Measurements from ENCODE around the gene ADGRG7. TPM values are rescaled to one million over a fixed set of nuclear protein-coding genes. Genes with fewer than 3 reads are reported as not detected.

Gene ADGRG7
- total RNA-seq, 3 donors from 2014 or later = not detected

DNA sequence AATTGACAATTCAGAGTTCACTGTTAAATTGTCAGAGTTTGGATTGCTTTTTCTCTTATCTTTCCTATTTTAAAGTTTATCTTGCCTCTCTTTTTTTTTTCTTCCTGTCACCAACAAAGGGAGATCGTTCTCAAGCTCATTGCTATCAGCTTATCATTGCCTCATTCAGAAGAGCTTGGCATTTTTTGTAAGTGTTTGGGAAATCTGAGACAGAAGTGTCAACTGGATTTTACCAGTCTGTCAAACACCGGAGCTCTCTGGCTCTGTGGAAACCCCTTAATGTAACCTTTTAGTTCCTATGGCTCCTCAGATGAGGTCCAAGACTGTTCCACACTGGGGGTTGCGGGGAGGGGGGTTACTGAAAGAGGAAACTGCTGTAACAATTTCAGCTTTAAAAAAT lies 89.3 kb downstream of the ADGRG7 start:
- H3K36me3 ChIP-seq = no peaks in the 10 kb centered on the region
- TF ChIP-seq POLR2AphosphoS5 (IDR thresholded peaks at IDR 0.05) = no peak
- TF ChIP-seq, protein P1, sequence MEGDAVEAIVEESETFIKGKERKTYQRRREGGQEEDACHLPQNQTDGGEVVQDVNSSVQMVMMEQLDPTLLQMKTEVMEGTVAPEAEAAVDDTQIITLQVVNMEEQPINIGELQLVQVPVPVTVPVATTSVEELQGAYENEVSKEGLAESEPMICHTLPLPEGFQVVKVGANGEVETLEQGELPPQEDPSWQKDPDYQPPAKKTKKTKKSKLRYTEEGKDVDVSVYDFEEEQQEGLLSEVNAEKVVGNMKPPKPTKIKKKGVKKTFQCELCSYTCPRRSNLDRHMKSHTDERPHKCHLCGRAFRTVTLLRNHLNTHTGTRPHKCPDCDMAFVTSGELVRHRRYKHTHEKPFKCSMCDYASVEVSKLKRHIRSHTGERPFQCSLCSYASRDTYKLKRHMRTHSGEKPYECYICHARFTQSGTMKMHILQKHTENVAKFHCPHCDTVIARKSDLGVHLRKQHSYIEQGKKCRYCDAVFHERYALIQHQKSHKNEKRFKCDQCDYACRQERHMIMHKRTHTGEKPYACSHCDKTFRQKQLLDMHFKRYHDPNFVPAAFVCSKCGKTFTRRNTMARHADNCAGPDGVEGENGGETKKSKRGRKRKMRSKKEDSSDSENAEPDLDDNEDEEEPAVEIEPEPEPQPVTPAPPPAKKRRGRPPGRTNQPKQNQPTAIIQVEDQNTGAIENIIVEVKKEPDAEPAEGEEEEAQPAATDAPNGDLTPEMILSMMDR (IDR thresholded peaks at IDR 0.05) = no peak
- TF ChIP-seq POLR2A (IDR thresholded peaks at IDR 0.05) = no peak
- intact Hi-C loops (cut with DNase I; ENCODE audit: low total_unique reads) = no loop called here
- no peak overlapping the region for H3K27ac ChIP-seq
- no peak for DNase-seq (ENCODE audit: low spot score in 2 of 2)
- no peaks in the 10 kb centered on the region for H3K27me3 ChIP-seq
- H3K4me1 ChIP-seq = no peaks in the 10 kb centered on the region
- no peak overlapping the region for H3K4me3 ChIP-seq
- H3K9me3 ChIP-seq = no peaks in the 10 kb centered on the region

DNA sequence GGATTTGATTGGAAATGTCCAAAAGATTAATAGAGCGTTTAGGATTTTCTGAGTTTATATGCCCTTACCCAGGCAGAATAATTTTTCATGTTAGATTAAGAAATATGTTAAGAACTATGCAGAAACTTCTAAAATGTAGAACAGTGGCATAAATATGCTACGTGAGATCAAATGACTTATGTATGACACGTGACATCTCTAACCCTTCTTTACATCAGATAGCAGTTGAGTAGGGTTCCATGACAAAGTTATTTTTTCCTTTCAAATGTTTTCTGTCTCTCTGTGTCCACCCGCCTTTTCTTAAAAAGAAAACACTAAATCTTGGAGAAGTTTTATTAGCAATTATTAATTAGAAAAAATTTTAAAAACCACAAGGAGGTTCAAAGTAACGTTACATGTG lies 91.3 kb downstream of the ADGRG7 start:
- Histone ChIP-seq H3K27me3 (peaks cover 0 to 7% of the 10 kb centered on the region in 2 donors), H3K4me1 (no peaks in the 10 kb centered on the region), H3K36me3 (no peaks in the 10 kb centered on the region), H3K27ac (no peak overlapping the region), H3K9me3 (no peaks in the 10 kb centered on the region), H3K4me3 (no peak overlapping the region)
- no peak for DNase-seq (ENCODE audit: low spot score in 2 of 2)
- no peak for TF ChIP-seq POLR2A (IDR thresholded peaks at IDR 0.05)
- TF ChIP-seq POLR2AphosphoS5 (IDR thresholded peaks at IDR 0.05) = no peak
- TF ChIP-seq, protein P1 (IDR thresholded peaks at IDR 0.05) = no peak
- intact Hi-C loops (cut with DNase I; ENCODE audit: low total_unique reads) = no loop called here

DNA sequence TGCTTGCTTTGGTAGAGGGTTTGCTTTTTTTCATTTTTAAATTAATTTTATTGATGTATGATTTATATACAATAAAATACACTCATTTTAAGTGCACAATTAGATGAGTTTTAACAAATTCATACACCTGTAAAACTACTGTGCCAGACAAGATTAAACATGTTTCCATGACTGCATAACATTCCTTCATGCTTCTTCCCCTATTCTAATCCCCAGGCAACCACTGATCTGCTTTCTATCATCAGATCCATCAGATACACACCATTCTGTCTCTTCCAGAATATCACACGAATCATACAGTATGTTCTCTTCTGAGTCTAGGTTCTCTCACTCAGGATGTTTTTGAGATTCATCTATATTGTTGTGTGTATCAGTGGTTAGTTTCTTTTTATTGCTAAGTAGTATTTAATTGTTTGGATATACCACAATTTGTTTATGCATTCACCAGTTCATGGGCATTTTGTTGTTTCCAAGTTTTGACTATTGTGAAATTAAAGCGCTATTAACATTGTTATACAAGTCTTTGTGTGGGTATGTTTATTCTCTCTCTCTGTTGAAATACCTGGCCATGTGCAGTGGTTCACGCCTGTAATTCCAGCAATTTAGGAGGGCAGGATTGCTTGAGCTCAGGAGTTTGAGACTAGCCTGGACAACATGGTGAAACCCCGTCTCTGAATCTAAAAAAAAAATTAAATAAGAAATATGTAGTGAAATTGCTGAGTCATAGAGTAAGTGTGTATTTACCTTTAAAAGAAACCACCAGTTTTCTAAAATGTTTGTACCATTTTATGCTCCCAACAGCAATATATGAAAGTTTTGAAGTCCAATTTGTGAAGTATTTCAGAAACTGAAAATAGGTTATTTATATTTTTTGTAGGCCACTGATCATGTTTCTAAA lies 92.9 kb downstream of the ADGRG7 start:
- no peaks in the 10 kb centered on the region for H3K4me1 ChIP-seq
- no peak overlapping the region for H3K27ac ChIP-seq
- DNase-seq (ENCODE audit: low spot score in 2 of 2) = no peak
- TF ChIP-seq, protein P1 (IDR thresholded peaks at IDR 0.05) = no peak
- TF ChIP-seq POLR2A (IDR thresholded peaks at IDR 0.05) (no peak), POLR2AphosphoS5 (IDR thresholded peaks at IDR 0.05) (no peak)
- peaks cover 0 to 13% of the 10 kb centered on the region in 2 donors for H3K27me3 ChIP-seq
- intact Hi-C loops (cut with DNase I; ENCODE audit: low total_unique reads) = no loop called here
- H3K4me3 ChIP-seq = no peak overlapping the region
- no peaks in the 10 kb centered on the region for H3K36me3 ChIP-seq
- H3K9me3 ChIP-seq = no peaks in the 10 kb centered on the region

DNA sequence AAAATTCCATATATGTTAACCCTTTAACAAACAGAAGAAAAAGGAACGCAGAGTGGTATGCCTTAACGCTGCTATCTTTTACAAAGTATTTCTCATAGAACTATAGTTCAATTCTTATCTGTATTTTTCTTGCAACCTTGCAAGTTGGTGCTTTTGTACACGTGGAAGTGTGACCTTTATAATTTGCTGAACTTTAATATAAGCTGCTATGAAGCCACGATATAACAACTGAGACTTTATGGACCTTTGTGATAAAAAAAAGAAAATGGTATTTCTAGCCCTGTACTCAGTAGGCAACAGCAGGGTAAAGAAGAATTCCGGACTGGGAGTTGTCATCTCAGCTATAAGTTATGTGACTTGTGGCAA lies 93.6 kb downstream of the ADGRG7 start:
- Histone ChIP-seq H3K27me3 (peaks cover 0 to 14% of the 10 kb centered on the region in 2 donors), H3K36me3 (no peaks in the 10 kb centered on the region), H3K4me3 (no peak overlapping the region), H3K9me3 (no peaks in the 10 kb centered on the region), H3K4me1 (no peaks in the 10 kb centered on the region), H3K27ac (no peak overlapping the region)
- TF ChIP-seq, protein P1 (IDR thresholded peaks at IDR 0.05) = no peak
- no peak for TF ChIP-seq POLR2A (IDR thresholded peaks at IDR 0.05)
- no peak for TF ChIP-seq POLR2AphosphoS5 (IDR thresholded peaks at IDR 0.05)
- intact Hi-C loops (cut with DNase I; ENCODE audit: low total_unique reads) = no loop called here
- no peak for DNase-seq (ENCODE audit: low spot score in 2 of 2)

DNA sequence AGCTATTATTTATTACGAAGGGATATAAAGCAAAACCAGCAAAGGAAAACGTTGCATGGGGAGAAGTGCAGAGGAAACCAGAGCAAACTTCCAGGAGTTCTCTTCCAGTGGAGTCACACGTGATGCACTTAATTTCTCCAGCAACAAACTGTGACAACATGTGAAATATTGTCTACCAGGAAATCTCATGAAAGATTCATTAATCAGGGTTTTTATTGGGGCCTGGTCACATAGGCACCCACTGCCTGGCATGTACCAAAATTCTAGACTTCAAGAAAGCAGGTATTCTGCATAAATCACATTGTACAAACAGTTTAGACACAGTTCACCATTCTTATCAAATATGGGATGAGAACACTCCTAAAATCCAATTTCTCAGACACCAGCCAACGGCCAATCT lies 94.5 kb downstream of the ADGRG7 start:
- Histone ChIP-seq H3K27me3 (peaks cover 0 to 14% of the 10 kb centered on the region in 2 donors), H3K36me3 (no peaks in the 10 kb centered on the region), H3K27ac (no peak overlapping the region), H3K4me1 (no peaks in the 10 kb centered on the region), H3K9me3 (no peaks in the 10 kb centered on the region), H3K4me3 (no peak overlapping the region)
- TF ChIP-seq, protein P1 (IDR thresholded peaks at IDR 0.05) = no peak
- TF ChIP-seq POLR2A (IDR thresholded peaks at IDR 0.05) = no peak
- no peak for TF ChIP-seq POLR2AphosphoS5 (IDR thresholded peaks at IDR 0.05)
- intact Hi-C loops (cut with DNase I; ENCODE audit: low total_unique reads) = no loop called here
- no peak for DNase-seq (ENCODE audit: low spot score in 2 of 2)

All from breast epithelium (tissue), 4 donors.